Measurements from ENCODE around the gene PANX2.

Gene PANX2

DNA sequence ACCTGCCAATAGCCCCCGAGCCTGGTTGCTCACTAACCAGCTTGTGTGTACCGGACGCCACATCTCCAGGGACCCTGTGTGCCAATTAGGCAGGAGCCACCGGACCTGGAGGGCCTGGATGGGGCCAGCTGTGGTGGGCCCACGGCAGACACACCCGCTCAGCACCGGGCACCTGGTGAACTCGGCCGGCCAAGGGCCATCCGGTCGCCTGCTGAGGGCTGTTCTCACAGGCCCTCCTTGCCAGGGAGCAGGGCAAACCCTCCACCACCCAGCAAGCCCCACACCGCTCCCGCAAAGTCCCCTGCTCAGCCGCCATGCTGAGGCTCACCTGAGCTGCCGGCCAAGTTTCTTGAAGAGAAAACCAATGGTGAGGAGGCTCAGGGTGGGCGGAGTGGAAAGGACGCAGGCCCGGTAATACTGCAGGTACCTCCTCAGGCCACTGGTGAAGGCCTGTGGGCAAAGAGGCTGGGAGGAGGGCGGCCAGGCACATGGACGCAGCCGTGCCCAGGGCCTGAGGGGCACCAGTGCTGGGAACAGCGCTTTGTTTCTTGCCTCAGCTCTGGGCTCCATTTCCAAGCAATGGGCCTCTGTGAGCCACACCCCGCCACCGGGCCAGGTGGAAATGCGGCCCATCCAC, 57.2 kb downstream of the PANX2 start:
- no peak for DNase-seq (ENCODE audit: low read depth in 2 of 2)

DNA sequence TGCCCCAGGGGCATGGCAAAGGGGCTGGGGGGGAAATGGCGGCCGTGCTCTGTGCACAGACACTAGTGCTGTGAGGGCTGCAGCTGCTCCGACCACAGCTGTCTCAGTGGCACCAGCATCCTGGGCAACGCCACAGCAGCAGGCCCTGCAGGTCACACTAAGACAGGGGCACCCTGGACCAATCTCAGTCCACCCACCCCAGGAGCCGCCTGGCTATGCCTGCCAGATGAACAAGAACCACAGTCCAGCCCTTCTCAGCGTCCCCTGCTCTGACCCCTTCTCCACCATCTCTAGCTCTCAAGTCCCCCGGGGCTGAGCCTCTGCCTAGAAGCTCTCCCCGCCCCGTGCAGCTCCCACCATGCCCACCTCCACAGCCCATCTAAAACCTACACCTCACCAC, 57.8 kb downstream of the PANX2 start:
- DNase-seq (ENCODE audit: low read depth in 2 of 2) = no peak

DNA sequence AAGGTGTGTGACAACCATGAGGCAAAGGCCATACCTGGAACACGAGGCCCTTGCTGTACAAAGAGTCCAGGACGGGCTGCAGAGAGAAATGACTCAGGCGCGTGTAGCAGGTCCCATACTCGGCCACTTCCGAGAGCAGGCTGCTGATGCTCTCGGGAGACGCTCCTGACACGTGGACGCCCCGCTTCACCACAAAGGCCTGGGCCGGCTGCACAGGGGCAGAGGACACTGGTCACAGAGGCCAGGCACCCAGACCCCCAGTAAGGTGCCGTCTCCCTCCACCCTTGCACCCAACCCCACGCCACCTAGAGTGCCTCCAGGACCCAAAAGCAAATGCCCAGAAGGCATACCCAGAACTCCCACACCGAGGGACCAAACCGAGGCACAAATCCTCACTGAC, 58.8 kb downstream of the PANX2 start:
- DNase-seq (ENCODE audit: low read depth in 2 of 2) = no peak
